Liver (tissue), 9 donors: ENCODE results near the gene PEMT. TPM values are rescaled to one million over a fixed set of nuclear protein-coding genes. Genes with fewer than 3 reads are reported as not detected.
A peak's percentile ranks its signal among the peaks of the same experiment; 100 is the strongest.

Experiments used
- DNase-seq: peaks from one replicate; pipeline ENCODE4 v3.0.0-alpha.2; 2017; ENCODE audit warnings: low spot score
- H3K27ac ChIP-seq, 2 donors: one replicate each; pipeline ENCODE4 v1.7.0; 2013; ENCODE audit warnings: inconsistent platforms in 2 of 2, low read length in 2 of 2, control low read depth in 1 of 2, low read depth in 1 of 2, mild to moderate bottlenecking in 1 of 2
- H3K27me3 ChIP-seq, 4 donors: one replicate each; pipeline versions ENCODE4 v1.6.1 to v1.7.0; 2013; ENCODE audit warnings: low read length in 3 of 4, inconsistent platforms in 1 of 4, mild to moderate bottlenecking in 1 of 4, moderate library complexity in 1 of 4; ENCODE audit not compliant: control insufficient read depth in 4 of 4, insufficient read depth in 4 of 4
- H3K36me3 ChIP-seq, 4 donors: one replicate each; pipeline versions ENCODE4 v1.6.1 to v1.7.0; 2013; ENCODE audit warnings: low read length in 3 of 4, mild to moderate bottlenecking in 3 of 4, low read depth in 1 of 4, moderate library complexity in 1 of 4; ENCODE audit not compliant: control insufficient read depth in 4 of 4, insufficient read depth in 3 of 4
- H3K4me1 ChIP-seq, 4 donors: one replicate each; pipeline versions ENCODE4 v1.6.1 to v1.7.0; 2013; ENCODE audit warnings: low read length in 3 of 4, mild to moderate bottlenecking in 3 of 4, moderate library complexity in 1 of 4; ENCODE audit not compliant: control insufficient read depth in 4 of 4, insufficient read depth in 4 of 4
- H3K4me3 ChIP-seq, 3 donors: one replicate each; pipeline versions ENCODE4 v1.6.1 to v1.7.0; 2013; ENCODE audit warnings: low read length in 3 of 3, control low read depth in 1 of 3, low read depth in 1 of 3, mild to moderate bottlenecking in 1 of 3
- H3K9ac ChIP-seq, 2 donors: one replicate each; pipeline ENCODE4 v1.7.0; 2013; ENCODE audit warnings: low read length in 2 of 2, mild to moderate bottlenecking in 2 of 2, moderate library complexity in 2 of 2, control low read depth in 1 of 2, low read depth in 1 of 2
- H3K9me3 ChIP-seq, 4 donors: one replicate each; pipeline versions ENCODE4 v1.6.1 to v1.7.0; 2013; ENCODE audit warnings: low read length in 3 of 4; ENCODE audit not compliant: control insufficient read depth in 4 of 4
- EGR1 ChIP-seq, 2 donors: IDR thresholded peaks; 2 replicates each; pipeline ENCODE4 v1.6.1; 2016 to 2018; ENCODE audit warnings: antibody characterized with exemption in 2 of 2, low read depth in 2 of 2
- FOXA1 ChIP-seq: IDR thresholded peaks from 2 replicates; pipeline ENCODE4 v1.6.1; 2016; ENCODE audit warnings: antibody characterized with exemption
- FOXA2 ChIP-seq: IDR thresholded peaks from 2 replicates; pipeline ENCODE4 v1.6.1; 2016; ENCODE audit warnings: antibody characterized with exemption
- HNF4G ChIP-seq: IDR thresholded peaks from 2 replicates; pipeline ENCODE4 v1.6.1; 2016; ENCODE audit warnings: antibody characterized with exemption
- JUND ChIP-seq, 2 donors: IDR thresholded peaks; 2 replicates each; pipeline ENCODE4 v1.6.1; 2016; ENCODE audit warnings: antibody characterized with exemption in 2 of 2
- NR2F2 ChIP-seq: IDR thresholded peaks from 2 replicates; pipeline ENCODE4 v1.6.1; 2016; ENCODE audit warnings: antibody characterized with exemption
- RAD21 ChIP-seq, 2 donors: IDR thresholded peaks; 2 replicates each; pipeline ENCODE4 v1.6.1; 2016; ENCODE audit warnings: antibody characterized with exemption in 2 of 2, mild to moderate bottlenecking in 2 of 2
- RXRA ChIP-seq, 2 donors: IDR thresholded peaks; 2 replicates each; pipeline ENCODE4 v1.6.1; 2017 to 2018; ENCODE audit warnings: antibody characterized with exemption in 2 of 2, mild to moderate bottlenecking in 1 of 2
- SP1 ChIP-seq: IDR thresholded peaks from 2 replicates; pipeline ENCODE4 v1.6.1; 2018; ENCODE audit warnings: antibody characterized with exemption, mild to moderate bottlenecking
- YY1 ChIP-seq: IDR thresholded peaks from 2 replicates; pipeline ENCODE4 v1.6.1; 2016; ENCODE audit warnings: antibody characterized with exemption, mild to moderate bottlenecking
- WGBS: extraction: QIAGEN DNeasy Blood & Tissue Kit; methylation state at CpG from one replicate; pipeline ENCODE4 v1.1.7; 2013; 5-methylcytosine and 5-hydroxymethylcytosine counted together
- polyA plus RNA-seq, 2 donors: library from polyadenylated mRNA; stranded (reverse) in 1 of 2; unstranded in 1 of 2; fragments of 200-250 nt in 1 of 2; fragments of >200 nt in 1 of 2; fragmentation: Nextera tagmentation in 1 of 2; extraction: Ambion mirVana in 1 of 2; gene quantifications; one replicate each; pipeline versions ENCODE4 v1.2.1 to v1.2.3, GENCODE V29; 2013 to 2015
- total RNA-seq, 2 donors: library from RNA; depleted of rRNA; stranded (reverse); fragments of >200 nt; gene quantifications; one replicate each; pipeline ENCODE4 v1.2.3, GENCODE V29; 2014
- TF ChIP-seq, protein P1 (sequence below): IDR thresholded peaks from 2 replicates; pipeline ENCODE4 v1.6.1; 2016; ENCODE audit warnings: antibody characterized with exemption
- TF ChIP-seq, protein P2 (sequence below): IDR thresholded peaks from 2 replicates; pipeline ENCODE4 v1.6.1; 2016; ENCODE audit warnings: antibody characterized with exemption
- TF ChIP-seq, protein P3 (sequence below): fragments of 150-350 bp; IDR thresholded peaks from 2 replicates; pipeline ENCODE4 v1.5.1; 2017; ENCODE audit warnings: improper control_type of control experiment, low read depth, low read length; ENCODE audit not compliant: missing input control
- TF ChIP-seq, protein P4 (sequence below): IDR thresholded peaks from 2 replicates; pipeline ENCODE4 v1.6.1; 2016; ENCODE audit warnings: antibody characterized with exemption
- donor health status: healthy.
- donor health status: healthy.
- donor health status: healthy.
- donor health status: healthy.
- donor health status: healthy.

PEMT gene
- total and polyA plus RNA-seq, 4 donors = 64.6 to 211 (median 184) TPM

DNA sequence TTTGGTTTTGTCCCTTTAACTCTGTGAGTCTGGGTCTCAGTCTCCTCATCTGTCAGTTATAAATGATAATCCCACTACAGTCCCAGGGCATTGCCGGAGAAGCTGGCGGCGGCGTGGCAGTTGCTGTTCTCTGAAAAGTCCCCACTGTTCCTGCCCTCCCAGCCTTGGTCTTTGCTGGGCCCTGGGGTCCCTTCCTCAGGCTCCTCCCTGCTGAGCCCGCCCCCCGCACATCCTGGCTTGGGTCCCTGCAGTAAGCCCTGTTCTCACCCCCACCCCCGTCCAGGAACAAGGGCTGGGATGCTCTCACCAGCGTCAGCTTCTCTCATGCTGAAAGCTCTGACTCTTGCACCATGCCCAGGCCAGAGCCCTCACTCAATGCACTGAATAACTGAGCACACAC, 35.3 kb upstream of the PEMT start:
- no peak overlapping the region for H3K27ac ChIP-seq
- no peaks in the 10 kb centered on the region for H3K9me3 ChIP-seq
- no peaks in the 10 kb centered on the region for H3K27me3 ChIP-seq
- H3K36me3 ChIP-seq = no peaks in the 10 kb centered on the region
- TF ChIP-seq NR2F2 = no peak
- no peak for TF ChIP-seq YY1
- TF ChIP-seq SP1 = no peak
- no peak for TF ChIP-seq RAD21 (IDR thresholded peaks at IDR 0.05)
- TF ChIP-seq FOXA2 = no peak
- no peak for TF ChIP-seq EGR1 (IDR thresholded peaks at IDR 0.05; ENCODE audit: low read depth in 2 of 2)
- no peak for TF ChIP-seq JUND (IDR thresholded peaks at IDR 0.05)
- no peak for TF ChIP-seq HNF4G
- TF ChIP-seq, protein P1, sequence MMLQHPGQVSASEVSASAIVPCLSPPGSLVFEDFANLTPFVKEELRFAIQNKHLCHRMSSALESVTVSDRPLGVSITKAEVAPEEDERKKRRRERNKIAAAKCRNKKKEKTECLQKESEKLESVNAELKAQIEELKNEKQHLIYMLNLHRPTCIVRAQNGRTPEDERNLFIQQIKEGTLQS = no peak
- TF ChIP-seq, protein P2, sequence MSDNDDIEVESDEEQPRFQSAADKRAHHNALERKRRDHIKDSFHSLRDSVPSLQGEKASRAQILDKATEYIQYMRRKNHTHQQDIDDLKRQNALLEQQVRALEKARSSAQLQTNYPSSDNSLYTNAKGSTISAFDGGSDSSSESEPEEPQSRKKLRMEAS = no peak
- TF ChIP-seq, protein P3, sequence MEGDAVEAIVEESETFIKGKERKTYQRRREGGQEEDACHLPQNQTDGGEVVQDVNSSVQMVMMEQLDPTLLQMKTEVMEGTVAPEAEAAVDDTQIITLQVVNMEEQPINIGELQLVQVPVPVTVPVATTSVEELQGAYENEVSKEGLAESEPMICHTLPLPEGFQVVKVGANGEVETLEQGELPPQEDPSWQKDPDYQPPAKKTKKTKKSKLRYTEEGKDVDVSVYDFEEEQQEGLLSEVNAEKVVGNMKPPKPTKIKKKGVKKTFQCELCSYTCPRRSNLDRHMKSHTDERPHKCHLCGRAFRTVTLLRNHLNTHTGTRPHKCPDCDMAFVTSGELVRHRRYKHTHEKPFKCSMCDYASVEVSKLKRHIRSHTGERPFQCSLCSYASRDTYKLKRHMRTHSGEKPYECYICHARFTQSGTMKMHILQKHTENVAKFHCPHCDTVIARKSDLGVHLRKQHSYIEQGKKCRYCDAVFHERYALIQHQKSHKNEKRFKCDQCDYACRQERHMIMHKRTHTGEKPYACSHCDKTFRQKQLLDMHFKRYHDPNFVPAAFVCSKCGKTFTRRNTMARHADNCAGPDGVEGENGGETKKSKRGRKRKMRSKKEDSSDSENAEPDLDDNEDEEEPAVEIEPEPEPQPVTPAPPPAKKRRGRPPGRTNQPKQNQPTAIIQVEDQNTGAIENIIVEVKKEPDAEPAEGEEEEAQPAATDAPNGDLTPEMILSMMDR = no peak
- TF ChIP-seq FOXA1 = no peak
- DNase-seq = no peak
- H3K4me1 ChIP-seq = no peaks in the 10 kb centered on the region
- WGBS = 89% methylated on average over 8 of the region's 8 CpGs
- H3K9ac ChIP-seq = no peak overlapping the region
- no peak overlapping the region for H3K4me3 ChIP-seq

DNA sequence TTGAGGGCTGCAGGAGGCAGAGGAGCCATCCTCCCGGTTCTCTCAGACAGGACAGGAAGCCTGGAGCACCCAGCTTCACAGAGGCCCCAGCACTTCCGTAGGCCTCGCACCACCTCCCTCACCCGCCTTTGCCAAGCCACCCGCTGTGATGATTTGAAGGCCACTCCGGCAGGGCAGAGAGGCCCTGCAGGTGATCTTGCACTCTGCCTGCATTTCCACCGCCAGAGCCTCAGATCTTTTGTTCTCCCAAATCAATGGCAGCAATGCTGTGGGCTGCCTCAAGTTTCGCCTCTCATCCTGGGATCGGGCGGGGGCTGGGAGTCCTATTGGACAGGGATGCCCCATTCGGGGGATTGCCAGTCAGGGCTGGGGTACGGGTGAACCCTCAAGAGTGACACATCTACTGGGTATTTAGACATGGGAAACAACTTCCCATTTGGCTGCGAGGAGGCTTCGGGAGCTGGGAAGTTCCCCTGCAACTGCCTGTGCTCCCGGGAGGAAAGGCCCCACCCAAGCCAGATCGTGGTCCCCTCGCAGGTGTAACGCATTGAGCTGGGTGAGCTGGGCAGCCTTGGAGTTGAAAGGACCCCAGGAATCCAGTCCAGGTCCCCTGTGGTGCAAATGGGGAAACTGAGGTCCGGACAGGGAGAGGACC, 34.8 kb upstream of the PEMT start:
- Histone ChIP-seq H3K27me3 (no peaks in the 10 kb centered on the region), H3K4me3 (no peak overlapping the region), H3K9me3 (no peaks in the 10 kb centered on the region), H3K36me3 (no peaks in the 10 kb centered on the region), H3K27ac (no peak overlapping the region), H3K9ac (no peak overlapping the region), H3K4me1 (no peaks in the 10 kb centered on the region)
- DNase-seq = no peak
- 80% methylated on average over 19 of the region's 19 CpGs for WGBS
- TF ChIP-seq EGR1 (IDR thresholded peaks at IDR 0.05; ENCODE audit: low read depth in 2 of 2) = no peak

DNA sequence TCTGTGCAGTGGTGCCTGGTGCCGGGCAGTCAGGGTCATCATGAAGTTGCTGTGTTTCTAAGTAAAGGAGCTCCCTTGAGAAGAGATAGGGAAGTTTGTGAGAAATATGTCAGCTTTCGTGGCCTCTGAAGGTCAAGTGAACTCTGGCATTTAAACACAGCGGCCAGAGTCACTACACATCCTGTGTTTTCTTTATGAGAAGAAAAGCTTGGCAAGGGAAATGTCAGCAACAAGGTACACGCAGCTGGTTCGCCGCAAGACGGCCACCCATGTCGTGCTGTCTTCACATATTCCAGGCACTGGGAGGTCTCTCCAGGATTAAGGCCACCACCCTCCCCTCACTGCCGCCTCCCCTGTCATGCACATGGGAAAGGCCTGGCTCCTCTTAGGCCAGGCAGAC, 33.2 kb upstream of the PEMT start:
- DNase-seq = no peak
- Histone ChIP-seq H3K36me3 (no peaks in the 10 kb centered on the region), H3K27ac (no peak overlapping the region), H3K4me1 (no peaks in the 10 kb centered on the region), H3K27me3 (no peaks in the 10 kb centered on the region), H3K9ac (no peak overlapping the region), H3K4me3 (no peak overlapping the region), H3K9me3 (no peaks in the 10 kb centered on the region)
- 82% methylated on average over 9 of the region's 9 CpGs for WGBS
- TF ChIP-seq, protein P3 = no peak
- TF ChIP-seq, protein P4, sequence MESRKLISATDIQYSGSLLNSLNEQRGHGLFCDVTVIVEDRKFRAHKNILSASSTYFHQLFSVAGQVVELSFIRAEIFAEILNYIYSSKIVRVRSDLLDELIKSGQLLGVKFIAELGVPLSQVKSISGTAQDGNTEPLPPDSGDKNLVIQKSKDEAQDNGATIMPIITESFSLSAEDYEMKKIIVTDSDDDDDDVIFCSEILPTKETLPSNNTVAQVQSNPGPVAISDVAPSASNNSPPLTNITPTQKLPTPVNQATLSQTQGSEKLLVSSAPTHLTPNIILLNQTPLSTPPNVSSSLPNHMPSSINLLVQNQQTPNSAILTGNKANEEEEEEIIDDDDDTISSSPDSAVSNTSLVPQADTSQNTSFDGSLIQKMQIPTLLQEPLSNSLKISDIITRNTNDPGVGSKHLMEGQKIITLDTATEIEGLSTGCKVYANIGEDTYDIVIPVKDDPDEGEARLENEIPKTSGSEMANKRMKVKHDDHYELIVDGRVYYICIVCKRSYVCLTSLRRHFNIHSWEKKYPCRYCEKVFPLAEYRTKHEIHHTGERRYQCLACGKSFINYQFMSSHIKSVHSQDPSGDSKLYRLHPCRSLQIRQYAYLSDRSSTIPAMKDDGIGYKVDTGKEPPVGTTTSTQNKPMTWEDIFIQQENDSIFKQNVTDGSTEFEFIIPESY = no peak
- TF ChIP-seq SP1 (no peak), HNF4G (no peak), EGR1 (IDR thresholded peaks at IDR 0.05; ENCODE audit: low read depth in 2 of 2) (no peak), NR2F2 (peak; percentile 26), FOXA1 (no peak), RXRA (IDR thresholded peaks at IDR 0.05) (no peak)
- TF ChIP-seq, protein P2 = no peak
